Stimulated activated CD4-positive, alpha-beta T cell treated with anti-CD3 and anti-CD28 coated beads, Interleukin-15, amount 100 ng/mL, for 1 hour (primary cell): ENCODE data around the gene ATAD3B.
A peak's percentile ranks its signal among the peaks of the same experiment; 100 is the strongest.
"Not testable (repeated sequence)": the region's sequence is repeated elsewhere in the genome, so short reads cannot be mapped to it uniquely, and the experiment has no call there.

Source experiments
- DNase-seq, 2 donors: peaks; one replicate each; pipeline ENCODE4 v3.0.0-alpha.2; 2020; ENCODE audit warnings: low read depth in 1 of 2, low spot score in 1 of 2

The ATAD3B gene

DNA sequence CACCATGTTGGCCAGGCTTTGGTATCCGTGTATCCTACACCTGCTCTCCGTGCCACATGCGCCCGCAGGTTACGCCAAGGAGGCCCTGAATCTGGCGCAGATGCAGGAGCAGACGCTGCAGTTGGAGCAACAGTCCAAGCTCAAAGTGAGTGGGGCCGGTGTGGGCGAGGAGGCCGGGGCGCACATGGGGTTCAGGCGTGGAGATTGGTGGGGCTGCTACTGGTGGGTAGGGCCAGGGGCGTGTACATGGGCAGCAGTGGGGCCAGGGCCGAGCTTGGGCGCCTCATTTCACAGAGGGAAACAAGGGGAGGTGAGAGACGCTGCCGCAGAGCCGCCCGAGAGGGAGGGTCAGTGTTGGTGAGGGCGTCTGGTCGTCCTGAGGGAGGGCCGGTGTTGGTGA lies 5.6 kb downstream of the ATAD3B start:
- DNase-seq = no peak

DNA sequence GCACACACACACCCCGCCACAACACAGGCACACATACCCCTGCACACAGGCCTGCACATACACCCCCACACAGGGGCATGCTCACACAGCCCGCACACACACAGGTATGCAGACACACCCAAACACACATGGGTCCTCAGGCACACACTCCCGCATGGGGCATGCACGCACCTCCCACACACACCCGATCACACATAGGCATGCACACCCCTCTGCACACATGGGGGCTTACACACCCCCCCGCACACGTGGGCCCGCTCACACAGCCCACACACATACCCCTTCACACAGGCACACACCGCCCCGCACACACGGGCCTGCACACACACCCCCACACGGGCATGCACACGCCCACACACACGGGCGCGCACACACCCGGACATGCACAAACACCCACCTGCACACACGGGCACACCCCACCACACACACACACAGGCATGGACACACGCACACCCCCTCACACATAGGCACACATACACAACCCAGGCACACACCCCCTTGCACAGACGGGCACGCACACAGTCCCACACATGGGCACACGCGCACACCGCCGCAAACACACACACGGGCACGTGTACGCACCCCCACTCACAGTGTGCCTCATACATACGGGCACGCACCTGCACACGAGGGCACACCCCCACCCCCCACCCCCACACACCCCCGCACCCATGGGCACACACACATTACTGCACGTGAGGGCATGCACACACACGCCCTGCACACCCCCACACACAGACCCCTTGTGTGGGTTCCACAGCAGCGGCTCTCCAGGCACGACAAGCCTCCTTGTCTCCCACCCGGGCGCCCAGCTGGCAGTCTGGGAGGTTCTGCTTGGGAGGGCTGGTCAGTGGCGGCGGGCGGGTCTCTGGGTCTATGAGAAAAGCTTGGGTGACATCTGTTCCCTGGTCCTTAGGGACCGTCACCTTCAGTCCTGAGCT lies 8.3 kb downstream of the ATAD3B start:
- DNase-seq = no peak

DNA sequence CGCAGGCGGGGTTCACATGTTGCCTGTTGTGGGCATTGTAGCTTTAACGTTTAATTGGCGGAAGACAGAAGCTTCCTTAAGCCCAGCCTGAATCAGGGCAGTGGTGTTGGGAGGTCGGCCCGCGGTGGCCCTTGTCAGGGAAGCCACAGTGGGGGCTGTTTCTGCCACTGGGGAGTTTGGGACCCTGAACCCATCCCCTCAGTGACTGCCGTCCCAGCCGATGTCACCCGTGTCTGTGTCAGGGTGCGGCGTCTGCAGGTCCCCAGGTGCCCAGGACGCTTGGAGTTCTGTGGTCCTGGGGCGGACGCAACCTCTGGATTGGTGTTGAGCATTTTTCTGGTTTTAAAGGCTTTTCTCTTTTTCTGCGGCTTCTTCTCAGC lies 8.9 kb downstream of the ATAD3B start:
- not testable (repeated sequence) for DNase-seq

DNA sequence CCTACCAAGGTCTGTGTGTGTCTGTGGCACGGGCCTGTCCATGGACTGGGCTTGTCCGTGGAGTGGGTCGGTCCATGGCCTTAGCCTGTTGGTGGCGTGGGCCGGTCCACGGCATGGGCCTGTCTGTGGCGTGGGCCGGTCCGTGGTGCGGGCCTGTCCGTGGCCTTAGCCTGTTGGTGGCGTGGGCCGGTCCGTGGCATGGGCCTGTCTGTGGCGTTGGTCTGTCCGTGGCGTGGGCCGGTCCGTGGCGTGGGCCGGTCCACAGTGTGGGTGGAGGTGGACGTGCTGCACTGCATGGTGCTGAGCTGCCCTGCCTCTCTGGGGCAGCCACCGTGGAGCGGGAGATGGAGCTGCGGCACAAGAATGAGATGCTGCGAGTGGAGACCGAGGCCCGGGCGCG lies 10.2 kb downstream of the ATAD3B start:
- DNase-seq = not testable (repeated sequence)

DNA sequence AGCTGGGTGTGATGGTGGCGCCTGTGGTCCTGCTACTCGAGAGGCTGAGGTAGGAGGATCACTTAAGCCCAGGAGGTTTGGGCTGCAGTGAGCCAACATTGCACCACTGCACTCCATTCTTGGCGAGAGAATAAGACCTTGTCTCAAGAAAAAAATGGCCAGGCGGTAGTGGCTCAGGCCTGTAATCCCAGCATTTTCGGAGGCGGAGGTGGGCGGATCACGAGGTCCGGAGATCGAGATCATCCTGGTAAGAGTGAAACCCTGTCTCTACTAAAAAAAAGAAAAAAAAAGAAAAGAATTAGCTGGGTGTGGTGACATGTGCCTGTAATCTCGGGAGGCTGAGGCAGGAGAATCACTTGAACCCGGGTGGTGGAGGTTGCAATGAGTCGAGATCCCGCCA lies 11.3 kb downstream of the ATAD3B start:
- no peak for DNase-seq

DNA sequence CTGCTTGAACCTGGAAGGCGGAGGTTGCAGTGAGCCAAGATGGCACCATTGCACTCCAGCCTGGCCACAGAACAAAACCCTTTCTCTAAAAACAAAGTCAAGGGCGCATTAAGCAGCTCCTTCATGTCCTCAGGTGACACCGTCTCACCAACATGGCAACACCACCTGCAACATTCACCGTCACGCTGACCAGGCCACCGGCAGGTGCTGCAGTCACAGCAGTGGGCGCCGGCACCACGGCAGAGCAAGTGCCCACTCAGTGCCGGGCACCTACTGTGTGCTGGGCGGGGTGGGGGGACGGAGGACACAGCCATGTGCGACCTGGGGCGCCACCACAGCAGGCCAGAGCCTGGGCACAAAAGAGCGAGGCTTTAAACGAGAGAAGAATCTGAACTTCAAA lies 12.1 kb downstream of the ATAD3B start:
- no peak for DNase-seq

DNA sequence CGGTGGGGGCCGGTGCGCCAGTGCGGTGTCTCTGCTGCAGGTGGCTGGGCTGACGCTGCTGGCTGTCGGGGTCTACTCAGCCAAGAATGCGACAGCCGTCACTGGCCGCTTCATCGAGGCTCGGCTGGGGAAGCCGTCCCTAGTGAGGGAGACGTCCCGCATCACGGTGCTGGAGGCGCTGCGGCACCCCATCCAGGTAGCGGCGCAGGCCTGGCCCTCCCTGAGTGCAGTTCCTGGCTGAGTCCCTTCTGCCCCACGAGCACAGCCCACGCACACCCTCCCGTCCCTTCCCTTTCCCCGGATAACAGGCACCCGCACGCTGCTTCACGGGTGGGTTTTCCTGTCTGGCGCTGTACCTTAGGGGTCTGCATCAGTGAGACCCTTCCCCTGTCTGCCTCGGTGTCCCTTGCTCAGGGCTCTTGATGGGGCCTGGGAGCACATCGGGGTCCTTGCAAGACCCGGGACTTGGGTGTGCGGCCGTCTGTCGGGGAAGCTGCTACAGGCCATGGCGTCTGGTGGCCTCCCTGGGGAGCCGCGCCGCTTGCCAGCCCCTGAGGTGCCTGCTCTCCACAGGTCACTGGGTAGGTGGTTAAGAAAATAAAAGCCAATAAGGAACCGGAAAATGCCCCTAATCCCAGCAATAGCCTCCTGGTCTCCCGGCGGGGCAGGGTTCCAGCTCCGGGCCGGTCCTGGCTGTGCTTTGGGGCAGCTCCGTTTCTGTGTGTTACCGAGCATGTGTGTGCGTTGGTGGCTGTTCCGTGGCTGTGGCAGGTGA lies 13.6 kb downstream of the ATAD3B start:
- DNase-seq = not testable (repeated sequence)

- not testable (repeated sequence) for DNase-seq
Measured at GRCh38 chr1:1485755-1486317, 14.3 kb downstream of the ATAD3B start.

- no peak for DNase-seq
Measured at GRCh38 chr1:1487701-1488100, 16.1 kb downstream of the ATAD3B start.

- DNase-seq = no peak
Measured at GRCh38 chr1:1489231-1489630, 17.7 kb downstream of the ATAD3B start.

DNA sequence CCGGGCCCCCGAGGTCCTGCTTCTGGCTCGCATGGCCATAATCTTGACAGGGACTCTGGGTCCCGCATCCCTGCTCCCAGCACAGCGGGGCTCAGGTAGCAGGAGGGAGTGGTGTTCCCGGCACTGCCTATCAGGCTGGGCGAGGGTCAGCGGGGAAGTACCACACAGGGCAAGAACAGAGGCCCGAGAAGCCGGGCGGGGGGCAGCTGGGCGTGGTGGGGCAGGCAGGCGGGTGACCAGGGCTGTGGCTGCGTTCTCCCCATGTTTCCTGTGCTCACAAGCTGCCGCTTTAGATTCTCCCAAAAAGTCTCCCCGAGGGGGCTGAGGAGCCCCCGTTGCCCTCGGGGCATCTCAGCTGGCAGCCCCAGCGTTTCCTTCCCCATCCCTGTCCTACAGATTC lies 18.3 kb downstream of the ATAD3B start:
- DNase-seq = no peak

DNA sequence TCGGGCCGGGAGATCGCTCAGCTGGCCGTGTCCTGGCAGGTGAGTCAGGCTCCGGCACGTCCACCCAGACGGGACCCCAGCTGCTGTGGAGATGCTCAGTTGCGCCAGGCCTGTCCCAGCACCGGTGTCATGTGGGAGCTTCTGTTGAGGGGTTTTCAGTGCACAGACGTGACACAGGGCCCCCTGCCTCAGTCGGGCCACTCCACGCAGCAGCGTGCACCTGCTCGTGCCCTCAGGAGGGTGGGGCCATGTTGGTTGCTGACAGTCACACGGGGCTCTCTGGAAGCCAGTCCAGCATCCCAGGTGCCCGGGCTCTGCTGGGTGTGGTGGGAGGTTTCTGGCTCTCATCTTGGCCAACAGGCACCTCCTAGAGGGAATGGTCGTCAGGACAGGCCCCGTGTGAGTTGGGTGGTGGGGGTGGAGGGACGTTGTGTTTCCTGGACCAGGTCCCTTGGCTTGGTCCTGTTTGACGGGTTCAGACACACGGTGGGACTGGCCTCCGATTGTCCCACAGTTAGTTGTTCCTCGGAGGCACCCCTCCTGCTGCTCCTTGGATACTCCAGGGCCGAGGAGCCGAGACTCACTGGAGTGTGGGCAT lies 19.2 kb downstream of the ATAD3B start:
- no peak for DNase-seq

- DNase-seq = no peak
Measured at GRCh38 chr1:1491601-1492000, 20.0 kb downstream of the ATAD3B start.

GRCh38 chr1:1494311-1494710 lies 22.7 kb downstream of the ATAD3B start:
- not testable (repeated sequence) for DNase-seq

DNA sequence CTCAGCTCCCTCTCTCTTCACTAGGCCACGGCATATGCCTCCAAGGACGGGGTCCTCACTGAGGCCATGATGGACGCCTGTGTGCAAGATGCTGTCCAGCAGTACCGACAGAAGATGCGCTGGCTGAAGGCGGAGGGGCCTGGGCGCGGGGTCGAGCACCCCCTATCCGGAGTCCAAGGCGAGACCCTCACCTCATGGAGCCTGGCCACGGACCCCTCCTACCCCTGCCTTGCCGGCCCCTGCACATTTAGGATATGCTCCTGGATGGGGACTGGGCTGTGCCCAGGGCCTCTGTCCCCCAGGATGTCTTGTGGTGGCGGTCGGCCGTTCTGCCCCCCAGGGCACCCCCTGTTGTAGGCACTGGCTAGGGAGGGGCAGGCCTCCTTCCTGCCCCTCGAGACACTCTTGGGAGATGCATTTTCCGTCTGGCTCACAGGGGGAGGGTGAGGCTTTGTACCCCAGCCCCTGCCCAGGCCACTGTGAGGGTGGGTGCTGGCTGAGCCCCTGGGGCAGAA lies 24.0 kb downstream of the ATAD3B start:
- not testable (repeated sequence) for DNase-seq

- peak; percentile 39 to 54 for DNase-seq
Measured at GRCh38 chr1:1504777-1505365, 33.3 kb downstream of the ATAD3B start.

DNA sequence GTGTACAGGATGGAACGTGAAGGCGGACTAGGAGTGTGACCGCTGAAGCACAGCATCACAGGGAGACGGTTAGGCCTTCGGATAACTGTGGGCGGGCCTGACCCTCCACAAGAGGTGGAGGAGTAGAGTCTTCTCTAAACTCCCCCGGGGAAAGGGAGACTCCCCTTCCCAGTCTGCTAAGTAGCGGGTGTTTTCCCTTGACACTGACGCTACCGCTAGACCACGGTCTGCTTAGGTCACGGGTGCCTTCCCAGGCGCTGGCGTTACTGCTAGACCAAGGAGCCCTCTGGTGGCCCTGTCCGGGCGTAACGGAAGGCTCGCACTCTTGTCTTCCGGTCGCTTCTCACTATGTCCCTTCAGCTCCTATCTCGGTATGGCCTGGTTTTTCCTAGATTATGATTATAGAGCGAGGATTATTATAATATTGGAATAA lies 33.8 kb downstream of the ATAD3B start:
- not testable (repeated sequence) for DNase-seq

GRCh38 chr1:1505801-1506200 lies 34.2 kb downstream of the ATAD3B start:
- DNase-seq = not testable (repeated sequence)

- DNase-seq = no peak
Measured at GRCh38 chr1:1507305-1507704, 35.7 kb downstream of the ATAD3B start.

GRCh38 chr1:1508775-1509464 lies 37.4 kb downstream of the ATAD3B start:
- not testable (repeated sequence) for DNase-seq
